GM12892 (cell line): ENCODE results near the gene DNAJC17.

Experiments
- POLR2A ChIP-seq: IDR thresholded peaks from 2 replicates; pipeline ENCODE4 v1.6.1; 2011; ENCODE audit warnings: low read depth, low read length, control low read depth
- POLR2AphosphoS5 ChIP-seq: IDR thresholded peaks from 2 replicates; pipeline ENCODE4 v1.6.1; 2011; ENCODE audit warnings: low read depth, low read length, control low read depth
- TAF1 ChIP-seq: IDR thresholded peaks from 2 replicates; pipeline ENCODE4 v1.6.1; 2011; ENCODE audit warnings: low read depth, mild to moderate bottlenecking, control low read depth, low read length, borderline replicate concordance

DNA sequence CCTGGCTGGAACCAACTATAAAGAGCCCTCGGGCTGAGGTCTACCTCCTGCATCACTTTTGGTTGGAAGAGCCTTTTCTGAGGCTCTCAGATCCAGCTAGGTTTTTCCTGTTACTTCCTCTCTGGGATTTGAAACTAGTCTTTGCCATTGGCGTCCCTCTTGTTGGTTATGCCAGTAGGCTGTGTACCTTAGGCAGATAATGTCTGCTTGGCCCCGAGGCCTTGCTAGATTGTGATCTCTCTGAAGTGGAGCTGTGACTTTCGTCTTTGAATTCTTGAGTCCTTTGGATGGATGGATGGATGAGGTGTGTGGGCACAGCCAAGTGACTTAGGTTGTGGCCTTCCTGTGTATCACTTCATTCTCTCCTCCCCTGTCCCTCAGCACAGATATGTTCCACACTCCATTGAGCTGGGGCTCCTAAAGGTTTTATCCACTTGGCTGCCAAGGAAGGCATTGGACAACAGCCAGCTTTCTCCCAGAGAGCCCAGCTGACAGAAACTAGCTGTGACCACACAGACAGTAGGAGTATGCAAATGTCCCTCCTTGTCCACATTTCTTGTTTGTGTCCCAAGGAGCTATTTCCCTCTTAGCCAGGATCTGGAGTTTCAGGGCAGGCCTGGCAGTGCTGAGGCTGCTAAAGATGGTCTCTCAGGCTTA, 7.9 kb upstream of the DNAJC17 start:
- TF ChIP-seq TAF1 (no peak), POLR2A (no peak), POLR2AphosphoS5 (no peak)
